Spleen (tissue), 7 donors: Measurements from ENCODE around the gene DNAH10.

Experiments
- POLR2A ChIP-seq, 3 donors: fragments of 450-650 bp; IDR thresholded peaks; one replicate each; pipeline ENCODE4 v1.5.1; 2017; ENCODE audit warnings: antibody characterized with exemption in 3 of 3, mild to moderate bottlenecking in 1 of 3
- POLR2AphosphoS5 ChIP-seq, 3 donors: sonication (generic); formaldehyde crosslinking; IDR thresholded peaks; one replicate each; pipeline ENCODE4 v1.5.1; 2017; ENCODE audit warnings: antibody characterized with exemption in 3 of 3
- TF ChIP-seq, protein P1 (sequence below), 11 experiments: fragments of 200-600 bp in 7 of 11; fragments of 450-650 bp in 4 of 11; sonication (generic) in 4 of 11; IDR thresholded peaks in 8 of 11; conservative IDR thresholded peaks in 3 of 11; 1 replicate in 7 of 11; 2 replicates in 4 of 11; pipeline versions ENCODE4 v1.4.0 to v1.8.0; 2016 to 2021; ENCODE audit warnings: antibody characterized with exemption in 11 of 11, inconsistent platforms in 4 of 11, mild to moderate bottlenecking in 1 of 11
- donor health status: DM: no; HTN: no; CAD: no; lungs with moderate emphysema.
- donor health status: DM: no; HTN: no; CAD: no.
- donor health status: DM: no; HTN: no; CAD: no.

- TF ChIP-seq, protein P1, sequence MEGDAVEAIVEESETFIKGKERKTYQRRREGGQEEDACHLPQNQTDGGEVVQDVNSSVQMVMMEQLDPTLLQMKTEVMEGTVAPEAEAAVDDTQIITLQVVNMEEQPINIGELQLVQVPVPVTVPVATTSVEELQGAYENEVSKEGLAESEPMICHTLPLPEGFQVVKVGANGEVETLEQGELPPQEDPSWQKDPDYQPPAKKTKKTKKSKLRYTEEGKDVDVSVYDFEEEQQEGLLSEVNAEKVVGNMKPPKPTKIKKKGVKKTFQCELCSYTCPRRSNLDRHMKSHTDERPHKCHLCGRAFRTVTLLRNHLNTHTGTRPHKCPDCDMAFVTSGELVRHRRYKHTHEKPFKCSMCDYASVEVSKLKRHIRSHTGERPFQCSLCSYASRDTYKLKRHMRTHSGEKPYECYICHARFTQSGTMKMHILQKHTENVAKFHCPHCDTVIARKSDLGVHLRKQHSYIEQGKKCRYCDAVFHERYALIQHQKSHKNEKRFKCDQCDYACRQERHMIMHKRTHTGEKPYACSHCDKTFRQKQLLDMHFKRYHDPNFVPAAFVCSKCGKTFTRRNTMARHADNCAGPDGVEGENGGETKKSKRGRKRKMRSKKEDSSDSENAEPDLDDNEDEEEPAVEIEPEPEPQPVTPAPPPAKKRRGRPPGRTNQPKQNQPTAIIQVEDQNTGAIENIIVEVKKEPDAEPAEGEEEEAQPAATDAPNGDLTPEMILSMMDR (IDR thresholded peaks at IDR 0.05 in 8 of 11, conservative IDR thresholded peaks at IDR 0.05 in 3 of 11) = no peak
- no peak for TF ChIP-seq POLR2A (IDR thresholded peaks at IDR 0.05)
- TF ChIP-seq POLR2AphosphoS5 (IDR thresholded peaks at IDR 0.05) = no peak
These were observed 92.1 kb downstream of the DNAH10 start for GRCh38 chr12:123854232-123854631.
